WTC11 (cell line): ENCODE results near the gene SHISA6.

Experiments used
- CREB1 ChIP-seq: sonication (generic); formaldehyde crosslinking; IDR thresholded peaks from 2 replicates; pipeline ENCODE4 v1.8.0; 2023; ENCODE audit warnings: mild to moderate bottlenecking, missing genetic modification reagents
- ELF4 ChIP-seq: sonication (generic); formaldehyde crosslinking; IDR thresholded peaks from 2 replicates; pipeline ENCODE4 v1.8.1; 2022; ENCODE audit warnings: low read depth, mild to moderate bottlenecking, moderate library complexity, missing genetic modification reagents
- JUN ChIP-seq: sonication (generic); formaldehyde crosslinking; IDR thresholded peaks from 2 replicates; pipeline ENCODE4 v1.8.0; 2023; ENCODE audit warnings: mild to moderate bottlenecking, missing genetic modification reagents
- NFYB ChIP-seq: sonication (generic); formaldehyde crosslinking; conservative IDR thresholded peaks from 2 replicates; pipeline ENCODE4 v1.8.0; 2022; ENCODE audit warnings: low read depth, missing genetic modification reagents
- SP1 ChIP-seq: sonication (generic); formaldehyde crosslinking; conservative IDR thresholded peaks from 2 replicates; pipeline ENCODE4 v1.8.1; 2022; ENCODE audit warnings: missing genetic modification reagents
- ZNF232 ChIP-seq: sonication (generic); formaldehyde crosslinking; IDR thresholded peaks from 2 replicates; pipeline ENCODE4 v1.8.0; 2022; ENCODE audit warnings: mild to moderate bottlenecking, missing genetic modification reagents
- TF ChIP-seq, protein P1 (sequence below): fragments of 200-600 bp; IDR thresholded peaks from 2 replicates; pipeline ENCODE4 v1.8.0; 2022; ENCODE audit warnings: antibody characterized with exemption
- TF ChIP-seq, protein P2 (sequence below): sonication (generic); formaldehyde crosslinking; IDR thresholded peaks from 2 replicates; pipeline ENCODE4 v1.8.0; 2023; ENCODE audit warnings: missing genetic modification reagents
- TF ChIP-seq, protein P3 (sequence below): sonication (generic); formaldehyde crosslinking; IDR thresholded peaks from 2 replicates; pipeline ENCODE4 v1.8.1; 2022; ENCODE audit warnings: missing genetic modification reagents, borderline replicate concordance
- TF ChIP-seq, protein P4 (sequence below): sonication (generic); formaldehyde crosslinking; IDR thresholded peaks from 2 replicates; pipeline ENCODE4 v1.8.1; 2022; ENCODE audit warnings: mild to moderate bottlenecking, moderate library complexity, missing genetic modification reagents
- TF ChIP-seq, protein P5 (sequence below): sonication (generic); formaldehyde crosslinking; IDR thresholded peaks from 2 replicates; pipeline ENCODE4 v1.8.0; 2022; ENCODE audit warnings: mild to moderate bottlenecking, missing genetic modification reagents
- TF ChIP-seq, protein P6 (sequence below): fragments of 250-450 bp; sonication (Bioruptor Pico); IDR thresholded peaks from 2 replicates; pipeline ENCODE4 v1.9.0; 2021; ENCODE audit warnings: moderate library complexity, mild to moderate bottlenecking, inconsistent platforms, borderline replicate concordance

DNA sequence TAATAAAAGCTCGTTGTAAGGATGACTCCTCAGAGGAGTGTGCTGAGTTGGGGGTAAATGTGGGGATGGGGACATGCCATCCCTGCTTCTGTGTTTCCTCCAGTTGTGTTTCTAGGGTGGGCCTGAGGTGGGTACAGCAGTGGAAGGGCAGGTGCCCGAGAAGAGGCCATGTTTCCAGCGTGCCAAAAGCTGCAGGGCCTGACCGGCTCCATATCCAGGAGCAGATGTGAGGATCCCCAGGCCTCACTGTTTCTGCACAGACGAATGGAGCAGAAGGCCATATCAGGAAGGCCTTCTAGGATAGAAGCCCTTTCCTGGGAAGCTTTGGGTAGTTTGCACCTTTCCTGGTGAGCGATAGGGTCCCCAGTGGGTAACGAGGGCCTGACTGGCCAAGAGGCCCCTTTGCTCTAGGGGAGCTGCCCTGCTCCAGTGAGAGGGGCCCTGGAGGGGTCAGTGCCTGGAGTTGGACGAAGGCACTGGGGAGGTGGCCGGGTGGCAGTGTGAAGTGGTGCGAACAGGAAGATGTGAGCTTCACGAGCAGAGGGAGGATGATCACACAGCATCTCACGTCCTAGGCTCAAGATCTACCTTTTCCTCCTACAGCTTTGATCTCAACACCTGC lies 62.9 kb downstream of the SHISA6 start:
- TF ChIP-seq, protein P1, sequence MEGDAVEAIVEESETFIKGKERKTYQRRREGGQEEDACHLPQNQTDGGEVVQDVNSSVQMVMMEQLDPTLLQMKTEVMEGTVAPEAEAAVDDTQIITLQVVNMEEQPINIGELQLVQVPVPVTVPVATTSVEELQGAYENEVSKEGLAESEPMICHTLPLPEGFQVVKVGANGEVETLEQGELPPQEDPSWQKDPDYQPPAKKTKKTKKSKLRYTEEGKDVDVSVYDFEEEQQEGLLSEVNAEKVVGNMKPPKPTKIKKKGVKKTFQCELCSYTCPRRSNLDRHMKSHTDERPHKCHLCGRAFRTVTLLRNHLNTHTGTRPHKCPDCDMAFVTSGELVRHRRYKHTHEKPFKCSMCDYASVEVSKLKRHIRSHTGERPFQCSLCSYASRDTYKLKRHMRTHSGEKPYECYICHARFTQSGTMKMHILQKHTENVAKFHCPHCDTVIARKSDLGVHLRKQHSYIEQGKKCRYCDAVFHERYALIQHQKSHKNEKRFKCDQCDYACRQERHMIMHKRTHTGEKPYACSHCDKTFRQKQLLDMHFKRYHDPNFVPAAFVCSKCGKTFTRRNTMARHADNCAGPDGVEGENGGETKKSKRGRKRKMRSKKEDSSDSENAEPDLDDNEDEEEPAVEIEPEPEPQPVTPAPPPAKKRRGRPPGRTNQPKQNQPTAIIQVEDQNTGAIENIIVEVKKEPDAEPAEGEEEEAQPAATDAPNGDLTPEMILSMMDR: no peak
- TF ChIP-seq CREB1 (CRISPR knock-in tag): no peak
- no peak for TF ChIP-seq JUN (CRISPR knock-in tag)
- TF ChIP-seq, protein P2, sequence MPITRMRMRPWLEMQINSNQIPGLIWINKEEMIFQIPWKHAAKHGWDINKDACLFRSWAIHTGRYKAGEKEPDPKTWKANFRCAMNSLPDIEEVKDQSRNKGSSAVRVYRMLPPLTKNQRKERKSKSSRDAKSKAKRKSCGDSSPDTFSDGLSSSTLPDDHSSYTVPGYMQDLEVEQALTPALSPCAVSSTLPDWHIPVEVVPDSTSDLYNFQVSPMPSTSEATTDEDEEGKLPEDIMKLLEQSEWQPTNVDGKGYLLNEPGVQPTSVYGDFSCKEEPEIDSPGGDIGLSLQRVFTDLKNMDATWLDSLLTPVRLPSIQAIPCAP: no peak
- TF ChIP-seq, protein P3, sequence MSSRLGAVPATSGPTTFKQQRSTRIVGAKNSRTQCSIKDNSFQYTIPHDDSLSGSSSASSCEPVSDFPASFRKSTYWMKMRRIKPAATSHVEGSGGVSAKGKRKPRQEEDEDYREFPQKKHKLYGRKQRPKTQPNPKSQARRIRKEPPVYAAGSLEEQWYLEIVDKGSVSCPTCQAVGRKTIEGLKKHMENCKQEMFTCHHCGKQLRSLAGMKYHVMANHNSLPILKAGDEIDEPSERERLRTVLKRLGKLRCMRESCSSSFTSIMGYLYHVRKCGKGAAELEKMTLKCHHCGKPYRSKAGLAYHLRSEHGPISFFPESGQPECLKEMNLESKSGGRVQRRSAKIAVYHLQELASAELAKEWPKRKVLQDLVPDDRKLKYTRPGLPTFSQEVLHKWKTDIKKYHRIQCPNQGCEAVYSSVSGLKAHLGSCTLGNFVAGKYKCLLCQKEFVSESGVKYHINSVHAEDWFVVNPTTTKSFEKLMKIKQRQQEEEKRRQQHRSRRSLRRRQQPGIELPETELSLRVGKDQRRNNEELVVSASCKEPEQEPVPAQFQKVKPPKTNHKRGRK (CRISPR knock-in tag): no peak
- TF ChIP-seq ELF4: no peak
- TF ChIP-seq, protein P4, sequence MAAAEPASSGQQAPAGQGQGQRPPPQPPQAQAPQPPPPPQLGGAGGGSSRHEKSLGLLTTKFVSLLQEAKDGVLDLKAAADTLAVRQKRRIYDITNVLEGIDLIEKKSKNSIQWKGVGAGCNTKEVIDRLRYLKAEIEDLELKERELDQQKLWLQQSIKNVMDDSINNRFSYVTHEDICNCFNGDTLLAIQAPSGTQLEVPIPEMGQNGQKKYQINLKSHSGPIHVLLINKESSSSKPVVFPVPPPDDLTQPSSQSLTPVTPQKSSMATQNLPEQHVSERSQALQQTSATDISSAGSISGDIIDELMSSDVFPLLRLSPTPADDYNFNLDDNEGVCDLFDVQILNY: no peak
- TF ChIP-seq, protein P5, sequence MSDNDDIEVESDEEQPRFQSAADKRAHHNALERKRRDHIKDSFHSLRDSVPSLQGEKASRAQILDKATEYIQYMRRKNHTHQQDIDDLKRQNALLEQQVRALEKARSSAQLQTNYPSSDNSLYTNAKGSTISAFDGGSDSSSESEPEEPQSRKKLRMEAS (CRISPR knock-in tag): no peak
- no peak for TF ChIP-seq NFYB (CRISPR knock-in tag)
- TF ChIP-seq SP1 (CRISPR knock-in tag): no peak
- TF ChIP-seq ZNF232 (CRISPR knock-in tag): no peak
- TF ChIP-seq, protein P6, sequence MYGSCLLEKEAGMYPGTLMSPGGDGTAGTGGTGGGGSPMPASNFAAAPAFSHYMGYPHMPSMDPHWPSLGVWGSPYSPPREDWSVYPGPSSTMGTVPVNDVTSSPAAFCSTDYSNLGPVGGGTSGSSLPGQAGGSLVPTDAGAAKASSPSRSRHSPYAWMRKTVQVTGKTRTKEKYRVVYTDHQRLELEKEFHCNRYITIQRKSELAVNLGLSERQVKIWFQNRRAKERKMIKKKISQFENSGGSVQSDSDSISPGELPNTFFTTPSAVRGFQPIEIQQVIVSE (CRISPR knock-in tag): no peak
